Activated T-cell treated with anti-CD3 and anti-CD28 coated beads, Interleukin-2, amount 50 U/mL, for 4 hours (primary cell): ENCODE results near the gene MYPN. TPM values are rescaled to one million over a fixed set of nuclear protein-coding genes. Genes with fewer than 3 reads are reported as not detected.
"Not testable (repeated sequence)": the region's sequence is repeated elsewhere in the genome, so short reads cannot be mapped to it uniquely, and the experiment has no call there.

Experiments
- ATAC-seq, 2 donors: fragments of 200-7000 bp; cut with Tn5 transposase; one replicate each; pipeline ENCODE4 v1.10.0; 2021
- DNase-seq: peaks from one replicate; pipeline ENCODE4 v3.0.0-alpha.2; 2020
- H3K27me3 Mint-ChIP-seq: one replicate; pipeline ENCODE4 v1.8.0; 2021; ENCODE audit warnings: low read depth, mixed read lengths
- H3K36me3 Mint-ChIP-seq: one replicate; pipeline ENCODE4 v1.8.0; 2022; ENCODE audit warnings: mixed read lengths; ENCODE audit not compliant: insufficient read depth
- H3K4me1 Mint-ChIP-seq: one replicate; pipeline ENCODE4 v1.8.0; 2021; ENCODE audit warnings: low read depth, mixed read lengths
- H3K4me3 Mint-ChIP-seq: one replicate; pipeline ENCODE4 v1.8.0; 2021; ENCODE audit warnings: mild to moderate bottlenecking, moderate library complexity, mixed read lengths
- H3K9me3 Mint-ChIP-seq: one replicate; pipeline ENCODE4 v1.8.0; 2021; ENCODE audit warnings: mixed read lengths
- total RNA-seq, 3 donors: library from RNA; stranded (reverse); gene quantifications; one replicate each; pipeline ENCODE4 v1.2.1, GENCODE V29; 2021

Gene MYPN
- total RNA-seq, 3 donors from 2014 or later = not detected

GRCh38 chr10:68185085-68185484 lies 75.8 kb downstream of the MYPN start:
- DNase-seq = no peak

GRCh38 chr10:68188835-68189234 lies 79.5 kb downstream of the MYPN start:
- no peak overlapping the region for H3K4me3 Mint-ChIP-seq

More at GRCh38 chr10:68185085-68185484, 75.8 kb downstream of the MYPN start:
- Mint-ChIP-seq H3K9me3 (no peaks in the 10 kb centered on the region), H3K4me1 (no peaks in the 10 kb centered on the region), H3K27me3 (peaks cover 11% of the 10 kb centered on the region), H3K36me3 (no peaks in the 10 kb centered on the region), H3K4me3 (no peak overlapping the region)
- no peak for ATAC-seq

GRCh38 chr10:68192113-68192512 lies 82.8 kb downstream of the MYPN start:
- Mint-ChIP-seq H3K9me3 (peaks cover 9% of the 10 kb centered on the region), H3K36me3 (no peaks in the 10 kb centered on the region), H3K4me3 (no peak overlapping the region), H3K27me3 (peaks cover 28% of the 10 kb centered on the region), H3K4me1 (no peaks in the 10 kb centered on the region)
- DNase-seq = no peak
- no peak for ATAC-seq

More at GRCh38 chr10:68188835-68189234, 79.5 kb downstream of the MYPN start:
- H3K27me3 Mint-ChIP-seq = peaks cover 25% of the 10 kb centered on the region
- H3K4me1 Mint-ChIP-seq = no peaks in the 10 kb centered on the region
- no peak for DNase-seq
- peaks cover 9% of the 10 kb centered on the region for H3K9me3 Mint-ChIP-seq
- H3K36me3 Mint-ChIP-seq = no peaks in the 10 kb centered on the region
- no peak for ATAC-seq

- peaks cover 9% of the 10 kb centered on the region for H3K9me3 Mint-ChIP-seq
- H3K4me3 Mint-ChIP-seq = no peak overlapping the region
- no peaks in the 10 kb centered on the region for H3K36me3 Mint-ChIP-seq
- H3K27me3 Mint-ChIP-seq = peaks cover 41% of the 10 kb centered on the region
- no peaks in the 10 kb centered on the region for H3K4me1 Mint-ChIP-seq
- ATAC-seq = no peak
- DNase-seq = no peak
Measured at GRCh38 chr10:68194290-68194689, 85.0 kb downstream of the MYPN start.

GRCh38 chr10:68195776-68196175 lies 86.5 kb downstream of the MYPN start:
- H3K4me3 Mint-ChIP-seq, H3K36me3 Mint-ChIP-seq, H3K9me3 Mint-ChIP-seq, H3K4me1 Mint-ChIP-seq, ATAC-seq, DNase-seq: not testable (repeated sequence)
- peaks cover 47% of the 10 kb centered on the region for H3K27me3 Mint-ChIP-seq

- H3K9me3 Mint-ChIP-seq = peaks cover 9% of the 10 kb centered on the region
Measured at GRCh38 chr10:68196701-68197100, 87.4 kb downstream of the MYPN start.

GRCh38 chr10:68202960-68203353 lies 93.7 kb downstream of the MYPN start:
- Mint-ChIP-seq H3K9me3 (no peaks in the 10 kb centered on the region), H3K27me3 (peaks cover 41% of the 10 kb centered on the region), H3K4me1 (no peaks in the 10 kb centered on the region), H3K4me3 (no peak overlapping the region), H3K36me3 (no peaks in the 10 kb centered on the region)
- no peak for DNase-seq
- ATAC-seq = no peak

More at GRCh38 chr10:68196701-68197100, 87.4 kb downstream of the MYPN start:
- ATAC-seq = no peak
- Mint-ChIP-seq H3K27me3 (peaks cover 55% of the 10 kb centered on the region), H3K4me3 (no peak overlapping the region), H3K4me1 (no peaks in the 10 kb centered on the region), H3K36me3 (no peaks in the 10 kb centered on the region)
- DNase-seq = no peak

GRCh38 chr10:68208424-68209042 lies 99.2 kb downstream of the MYPN start:
- peaks cover 8% of the 10 kb centered on the region for H3K27me3 Mint-ChIP-seq
- no peaks in the 10 kb centered on the region for H3K9me3 Mint-ChIP-seq
- ATAC-seq (no peak), DNase-seq (no peak)
- H3K4me3 Mint-ChIP-seq = no peak overlapping the region
- H3K36me3 Mint-ChIP-seq = no peaks in the 10 kb centered on the region
- H3K4me1 Mint-ChIP-seq = no peaks in the 10 kb centered on the region

- Mint-ChIP-seq H3K27me3 (peaks cover under 1% of the 10 kb centered on the region), H3K4me3 (no peak overlapping the region), H3K36me3 (no peaks in the 10 kb centered on the region), H3K4me1 (no peaks in the 10 kb centered on the region), H3K9me3 (no peaks in the 10 kb centered on the region)
- ATAC-seq (no peak), DNase-seq (no peak)
Measured at GRCh38 chr10:68211669-68212068, 102.4 kb downstream of the MYPN start.

GRCh38 chr10:68212721-68213352 lies 103.5 kb downstream of the MYPN start:
- no peak for DNase-seq
- ATAC-seq = no peak
- Mint-ChIP-seq H3K9me3 (no peaks in the 10 kb centered on the region), H3K4me3 (no peak overlapping the region), H3K4me1 (no peaks in the 10 kb centered on the region), H3K27me3 (no peaks in the 10 kb centered on the region), H3K36me3 (no peaks in the 10 kb centered on the region)

GRCh38 chr10:68218786-68219185 lies 109.5 kb downstream of the MYPN start:
- Mint-ChIP-seq H3K9me3 (no peaks in the 10 kb centered on the region), H3K27me3 (no peaks in the 10 kb centered on the region)
- no peak for DNase-seq

GRCh38 chr10:68221196-68221595 lies 111.9 kb downstream of the MYPN start:
- no peaks in the 10 kb centered on the region for H3K4me1 Mint-ChIP-seq
- no peaks in the 10 kb centered on the region for H3K27me3 Mint-ChIP-seq
- H3K4me3 Mint-ChIP-seq = no peak overlapping the region
- DNase-seq (no peak), ATAC-seq (no peak)
- no peaks in the 10 kb centered on the region for H3K36me3 Mint-ChIP-seq
- H3K9me3 Mint-ChIP-seq = no peaks in the 10 kb centered on the region

More at GRCh38 chr10:68218786-68219185, 109.5 kb downstream of the MYPN start:
- H3K4me3 Mint-ChIP-seq = no peak overlapping the region
- ATAC-seq = no peak
- no peaks in the 10 kb centered on the region for H3K36me3 Mint-ChIP-seq
- H3K4me1 Mint-ChIP-seq = no peaks in the 10 kb centered on the region

GRCh38 chr10:68222391-68222790 lies 113.1 kb downstream of the MYPN start:
- Mint-ChIP-seq H3K27me3 (peaks cover 3% of the 10 kb centered on the region), H3K4me3 (no peak overlapping the region), H3K4me1 (no peaks in the 10 kb centered on the region), H3K36me3 (no peaks in the 10 kb centered on the region), H3K9me3 (no peaks in the 10 kb centered on the region)
- DNase-seq (no peak), ATAC-seq (no peak)

GRCh38 chr10:68223535-68224165 lies 114.4 kb downstream of the MYPN start:
- H3K36me3 Mint-ChIP-seq = no peaks in the 10 kb centered on the region
- no peak for ATAC-seq
- H3K4me3 Mint-ChIP-seq = no peak overlapping the region
- no peaks in the 10 kb centered on the region for H3K4me1 Mint-ChIP-seq
- no peaks in the 10 kb centered on the region for H3K9me3 Mint-ChIP-seq
- no peak for DNase-seq
- H3K27me3 Mint-ChIP-seq = peaks cover 15% of the 10 kb centered on the region

- peaks cover 24% of the 10 kb centered on the region for H3K27me3 Mint-ChIP-seq
- DNase-seq = no peak
- H3K4me1 Mint-ChIP-seq = no peaks in the 10 kb centered on the region
- no peak overlapping the region for H3K4me3 Mint-ChIP-seq
- H3K9me3 Mint-ChIP-seq = no peaks in the 10 kb centered on the region
- no peak for ATAC-seq
- no peaks in the 10 kb centered on the region for H3K36me3 Mint-ChIP-seq
Measured at GRCh38 chr10:68224810-68225209, 115.5 kb downstream of the MYPN start.
